T47D (cell line): ENCODE results near the gene SLC25A18.

Experiments
- DNase-seq, 2 experiments: peaks; one replicate each; pipeline versions ENCODE4 v3.0.0 to v3.0.0-alpha.2; 2011 to 2012; ENCODE audit warnings: low read depth in 1 of 2, low spot score in 1 of 2
- JUND ChIP-seq: IDR thresholded peaks from 2 replicates; pipeline ENCODE4 v1.6.1; 2012; ENCODE audit warnings: low read depth
- in situ Hi-C: cut with HindIII; loops from 2 replicates; pipeline ENCODE4 v1.10.0; 2016; ENCODE audit warnings: low sequenced_read_pairs, low pct_unique_long_range_greater_than_20kb

Gene SLC25A18

GRCh38 chr22:17578136-17578754 lies 14.9 kb downstream of the SLC25A18 start:
- no peak for TF ChIP-seq JUND
- in situ Hi-C loops = no loop called here
- DNase-seq = peak in 1 of 2 experiments; percentile 22

GRCh38 chr22:17579535-17579981 lies 16.3 kb downstream of the SLC25A18 start:
- no peak for TF ChIP-seq JUND
- DNase-seq = no peak
- in situ Hi-C loops = no loop called here

- DNase-seq = no peak
- TF ChIP-seq JUND = no peak
- in situ Hi-C loops = no loop called here
Observed at GRCh38 chr22:17580441-17581031, 17.2 kb downstream of the SLC25A18 start.

GRCh38 chr22:17581056-17581455 lies 17.8 kb downstream of the SLC25A18 start:
- no peak for DNase-seq
- in situ Hi-C loops = no loop called here
- TF ChIP-seq JUND = no peak

- in situ Hi-C loops = no loop called here
- no peak for TF ChIP-seq JUND
- DNase-seq = no peak
Observed at GRCh38 chr22:17581631-17582030, 18.3 kb downstream of the SLC25A18 start.

DNA sequence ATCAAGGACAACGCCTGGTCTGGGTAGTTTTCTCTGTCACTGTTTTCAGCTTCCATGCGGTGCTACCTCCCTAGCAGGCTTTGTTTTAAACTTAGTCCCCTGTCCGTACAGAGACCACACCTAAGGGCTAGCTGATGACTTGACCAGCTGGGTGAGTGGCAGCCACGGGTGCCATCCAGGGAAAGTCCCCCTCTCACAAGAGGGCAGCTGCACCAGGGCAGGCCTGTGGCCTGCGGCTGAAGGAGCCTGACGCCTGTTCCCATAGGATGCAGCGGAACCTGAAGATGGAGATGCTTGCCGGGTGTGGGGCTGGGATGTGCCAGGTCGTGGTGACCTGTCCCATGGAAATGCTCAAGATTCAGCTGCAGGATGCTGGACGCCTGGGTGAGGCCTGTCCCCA lies 19.9 kb downstream of the SLC25A18 start:
- no peak for TF ChIP-seq JUND
- in situ Hi-C loops = no loop called here

DNA sequence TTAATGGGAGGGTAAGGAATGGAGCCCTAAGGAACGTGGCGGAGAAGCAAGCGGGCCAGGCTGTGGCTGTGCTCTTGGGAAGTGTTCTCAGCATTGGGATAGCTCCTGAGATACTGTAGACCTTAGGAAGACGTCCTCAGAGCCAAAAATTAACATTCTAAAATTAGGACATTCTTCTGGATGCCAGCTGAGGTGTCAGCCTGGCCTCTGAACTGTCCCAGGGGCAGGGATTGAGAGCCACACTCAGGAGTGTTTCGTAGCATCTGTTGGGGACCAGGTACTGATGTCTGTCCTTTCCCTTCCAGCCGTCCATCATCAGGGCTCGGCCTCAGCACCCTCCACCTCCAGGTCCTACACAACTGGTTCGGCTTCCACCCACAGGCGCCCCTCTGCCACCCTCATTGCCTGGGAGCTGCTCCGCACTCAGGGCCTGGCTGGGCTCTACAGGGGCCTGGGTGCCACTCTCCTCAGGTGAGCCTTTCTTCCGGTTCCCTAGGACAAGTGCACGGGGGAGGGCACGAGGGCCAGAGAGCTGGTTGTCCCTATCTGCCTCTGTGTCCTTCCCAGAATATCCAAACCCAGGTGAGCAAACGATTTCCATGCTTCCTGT lies 23.6 kb downstream of the SLC25A18 start:
- in situ Hi-C loops = no loop called here
- DNase-seq = no peak
- no peak for TF ChIP-seq JUND

More for the DNA sequence above, 19.9 kb downstream of the SLC25A18 start:
- no peak for DNase-seq

GRCh38 chr22:17587629-17588028 lies 24.3 kb downstream of the SLC25A18 start:
- in situ Hi-C loops = no loop called here
- no peak for DNase-seq
- no peak for TF ChIP-seq JUND

- in situ Hi-C loops = no loop called here
- TF ChIP-seq JUND = no peak
- no peak for DNase-seq
Observed at GRCh38 chr22:17588606-17589005, 25.3 kb downstream of the SLC25A18 start.

GRCh38 chr22:17589810-17590375 lies 26.6 kb downstream of the SLC25A18 start:
- DNase-seq = no peak
- TF ChIP-seq JUND = no peak
- in situ Hi-C loops = no loop called here

DNA sequence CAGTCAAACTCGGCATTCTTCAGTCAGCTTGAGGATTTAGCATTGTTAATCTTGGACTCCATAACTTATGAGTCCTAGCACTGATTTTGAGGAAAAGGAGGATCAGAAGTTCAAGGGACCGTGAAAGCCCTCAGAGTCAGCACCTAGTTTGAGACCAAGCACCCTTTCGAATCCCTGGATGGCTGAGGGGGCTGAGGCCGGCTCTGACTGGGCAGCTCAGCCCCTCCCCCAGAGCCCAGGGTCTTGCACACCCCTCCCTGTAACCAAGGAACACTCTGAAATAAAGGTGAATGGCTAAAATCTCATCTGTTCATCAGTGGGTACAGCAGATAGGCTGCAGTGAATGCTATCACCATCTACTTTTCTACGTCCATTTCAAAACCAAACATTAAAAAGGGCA lies 27.3 kb downstream of the SLC25A18 start:
- no peak for DNase-seq
- TF ChIP-seq JUND = no peak
- in situ Hi-C loops = no loop called here

DNA sequence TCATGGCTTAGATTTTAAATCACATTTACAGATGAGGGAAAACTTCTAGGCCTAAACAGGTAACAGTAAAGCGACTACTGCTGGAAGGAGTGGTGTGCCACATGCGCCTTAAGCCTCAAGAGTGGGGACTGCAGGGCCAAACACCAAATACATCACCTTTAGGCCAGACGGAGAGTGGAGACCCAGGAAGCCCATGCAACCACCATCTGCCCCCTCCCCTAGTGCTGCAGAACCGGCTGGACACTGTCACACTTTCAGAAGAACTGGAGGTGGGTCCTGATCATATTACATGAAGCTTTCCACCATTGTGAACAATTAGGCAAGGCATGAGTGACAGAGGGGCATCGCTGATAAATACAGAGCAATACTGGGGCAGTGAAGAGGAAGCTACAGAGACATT lies 28.9 kb downstream of the SLC25A18 start:
- in situ Hi-C loops = no loop called here
- TF ChIP-seq JUND = no peak
- no peak for DNase-seq

GRCh38 chr22:17596226-17596625 lies 32.9 kb downstream of the SLC25A18 start:
- no peak for DNase-seq
- in situ Hi-C loops = no loop called here
- no peak for TF ChIP-seq JUND
